Measurements from ENCODE around the gene PPP1R14C. TPM values are rescaled to one million over a fixed set of nuclear protein-coding genes. Genes with fewer than 3 reads are reported as not detected.

Gene PPP1R14C
- total and polyA plus RNA-seq, 2 experiments from 2014 or later: 1.1 to 1.4 TPM

DNA sequence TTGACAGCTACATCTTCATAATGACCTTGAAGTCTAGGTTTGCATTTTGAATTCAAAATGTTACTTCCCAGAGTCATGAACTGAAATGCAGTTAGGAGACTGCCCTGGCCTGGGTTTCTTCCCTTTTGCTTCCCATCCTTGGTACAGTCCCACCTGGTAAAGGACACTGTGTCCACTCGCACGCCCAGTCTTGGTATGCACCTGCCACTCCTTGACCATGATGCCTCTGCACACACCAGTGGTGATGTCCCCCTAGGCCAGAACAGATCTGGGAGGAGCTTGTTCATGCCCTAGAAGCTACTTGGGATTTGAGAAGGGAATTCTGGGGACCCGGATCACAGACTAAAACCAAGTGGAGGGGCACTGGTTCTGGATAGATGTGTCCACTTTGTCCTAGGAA is 3.6 kb downstream of the PPP1R14C start (continued):
- TF ChIP-seq, protein P1, sequence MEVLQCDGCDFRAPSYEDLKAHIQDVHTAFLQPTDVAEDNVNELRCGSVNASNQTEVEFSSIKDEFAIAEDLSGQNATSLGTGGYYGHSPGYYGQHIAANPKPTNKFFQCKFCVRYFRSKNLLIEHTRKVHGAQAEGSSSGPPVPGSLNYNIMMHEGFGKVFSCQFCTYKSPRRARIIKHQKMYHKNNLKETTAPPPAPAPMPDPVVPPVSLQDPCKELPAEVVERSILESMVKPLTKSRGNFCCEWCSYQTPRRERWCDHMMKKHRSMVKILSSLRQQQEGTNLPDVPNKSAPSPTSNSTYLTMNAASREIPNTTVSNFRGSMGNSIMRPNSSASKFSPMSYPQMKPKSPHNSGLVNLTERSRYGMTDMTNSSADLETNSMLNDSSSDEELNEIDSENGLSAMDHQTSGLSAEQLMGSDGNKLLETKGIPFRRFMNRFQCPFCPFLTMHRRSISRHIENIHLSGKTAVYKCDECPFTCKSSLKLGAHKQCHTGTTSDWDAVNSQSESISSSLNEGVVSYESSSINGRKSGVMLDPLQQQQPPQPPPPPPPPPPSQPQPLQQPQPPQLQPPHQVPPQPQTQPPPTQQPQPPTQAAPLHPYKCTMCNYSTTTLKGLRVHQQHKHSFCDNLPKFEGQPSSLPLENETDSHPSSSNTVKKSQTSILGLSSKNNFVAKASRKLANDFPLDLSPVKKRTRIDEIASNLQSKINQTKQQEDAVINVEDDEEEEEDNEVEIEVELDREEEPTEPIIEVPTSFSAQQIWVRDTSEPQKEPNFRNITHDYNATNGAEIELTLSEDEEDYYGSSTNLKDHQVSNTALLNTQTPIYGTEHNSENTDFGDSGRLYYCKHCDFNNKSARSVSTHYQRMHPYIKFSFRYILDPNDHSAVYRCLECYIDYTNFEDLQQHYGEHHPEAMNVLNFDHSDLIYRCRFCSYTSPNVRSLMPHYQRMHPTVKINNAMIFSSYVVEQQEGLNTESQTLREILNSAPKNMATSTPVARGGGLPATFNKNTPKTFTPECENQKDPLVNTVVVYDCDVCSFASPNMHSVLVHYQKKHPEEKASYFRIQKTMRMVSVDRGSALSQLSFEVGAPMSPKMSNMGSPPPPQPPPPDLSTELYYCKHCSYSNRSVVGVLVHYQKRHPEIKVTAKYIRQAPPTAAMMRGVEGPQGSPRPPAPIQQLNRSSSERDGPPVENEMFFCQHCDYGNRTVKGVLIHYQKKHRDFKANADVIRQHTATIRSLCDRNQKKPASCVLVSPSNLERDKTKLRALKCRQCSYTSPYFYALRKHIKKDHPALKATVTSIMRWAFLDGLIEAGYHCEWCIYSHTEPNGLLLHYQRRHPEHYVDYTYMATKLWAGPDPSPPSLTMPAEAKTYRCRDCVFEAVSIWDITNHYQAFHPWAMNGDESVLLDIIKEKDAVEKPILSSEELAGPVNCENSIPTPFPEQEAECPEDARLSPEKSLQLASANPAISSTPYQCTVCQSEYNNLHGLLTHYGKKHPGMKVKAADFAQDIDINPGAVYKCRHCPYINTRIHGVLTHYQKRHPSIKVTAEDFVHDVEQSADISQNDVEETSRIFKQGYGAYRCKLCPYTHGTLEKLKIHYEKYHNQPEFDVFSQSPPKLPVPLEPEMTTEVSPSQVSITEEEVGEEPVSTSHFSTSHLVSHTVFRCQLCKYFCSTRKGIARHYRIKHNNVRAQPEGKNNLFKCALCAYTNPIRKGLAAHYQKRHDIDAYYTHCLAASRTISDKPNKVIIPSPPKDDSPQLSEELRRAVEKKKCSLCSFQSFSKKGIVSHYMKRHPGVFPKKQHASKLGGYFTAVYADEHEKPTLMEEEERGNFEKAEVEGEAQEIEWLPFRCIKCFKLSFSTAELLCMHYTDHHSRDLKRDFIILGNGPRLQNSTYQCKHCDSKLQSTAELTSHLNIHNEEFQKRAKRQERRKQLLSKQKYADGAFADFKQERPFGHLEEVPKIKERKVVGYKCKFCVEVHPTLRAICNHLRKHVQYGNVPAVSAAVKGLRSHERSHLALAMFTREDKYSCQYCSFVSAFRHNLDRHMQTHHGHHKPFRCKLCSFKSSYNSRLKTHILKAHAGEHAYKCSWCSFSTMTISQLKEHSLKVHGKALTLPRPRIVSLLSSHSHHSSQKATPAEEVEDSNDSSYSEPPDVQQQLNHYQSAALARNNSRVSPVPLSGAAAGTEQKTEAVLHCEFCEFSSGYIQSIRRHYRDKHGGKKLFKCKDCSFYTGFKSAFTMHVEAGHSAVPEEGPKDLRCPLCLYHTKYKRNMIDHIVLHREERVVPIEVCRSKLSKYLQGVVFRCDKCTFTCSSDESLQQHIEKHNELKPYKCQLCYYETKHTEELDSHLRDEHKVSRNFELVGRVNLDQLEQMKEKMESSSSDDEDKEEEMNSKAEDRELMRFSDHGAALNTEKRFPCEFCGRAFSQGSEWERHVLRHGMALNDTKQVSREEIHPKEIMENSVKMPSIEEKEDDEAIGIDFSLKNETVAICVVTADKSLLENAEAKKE (CRISPR knock-in tag; IDR thresholded peaks at IDR 0.05): no peak
- TF ChIP-seq CREB1 (CRISPR knock-in tag; IDR thresholded peaks at IDR 0.05; ENCODE audit: low read depth): no peak
- TF ChIP-seq, protein P2, sequence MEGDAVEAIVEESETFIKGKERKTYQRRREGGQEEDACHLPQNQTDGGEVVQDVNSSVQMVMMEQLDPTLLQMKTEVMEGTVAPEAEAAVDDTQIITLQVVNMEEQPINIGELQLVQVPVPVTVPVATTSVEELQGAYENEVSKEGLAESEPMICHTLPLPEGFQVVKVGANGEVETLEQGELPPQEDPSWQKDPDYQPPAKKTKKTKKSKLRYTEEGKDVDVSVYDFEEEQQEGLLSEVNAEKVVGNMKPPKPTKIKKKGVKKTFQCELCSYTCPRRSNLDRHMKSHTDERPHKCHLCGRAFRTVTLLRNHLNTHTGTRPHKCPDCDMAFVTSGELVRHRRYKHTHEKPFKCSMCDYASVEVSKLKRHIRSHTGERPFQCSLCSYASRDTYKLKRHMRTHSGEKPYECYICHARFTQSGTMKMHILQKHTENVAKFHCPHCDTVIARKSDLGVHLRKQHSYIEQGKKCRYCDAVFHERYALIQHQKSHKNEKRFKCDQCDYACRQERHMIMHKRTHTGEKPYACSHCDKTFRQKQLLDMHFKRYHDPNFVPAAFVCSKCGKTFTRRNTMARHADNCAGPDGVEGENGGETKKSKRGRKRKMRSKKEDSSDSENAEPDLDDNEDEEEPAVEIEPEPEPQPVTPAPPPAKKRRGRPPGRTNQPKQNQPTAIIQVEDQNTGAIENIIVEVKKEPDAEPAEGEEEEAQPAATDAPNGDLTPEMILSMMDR (conservative IDR thresholded peaks at IDR 0.05; ENCODE audit: low read depth in 2 of 2): no peak
- TF ChIP-seq EZH2phosphoT487 (IDR thresholded peaks at IDR 0.05; ENCODE audit: unreplicated experiment): no peak
- TF ChIP-seq, protein P3, sequence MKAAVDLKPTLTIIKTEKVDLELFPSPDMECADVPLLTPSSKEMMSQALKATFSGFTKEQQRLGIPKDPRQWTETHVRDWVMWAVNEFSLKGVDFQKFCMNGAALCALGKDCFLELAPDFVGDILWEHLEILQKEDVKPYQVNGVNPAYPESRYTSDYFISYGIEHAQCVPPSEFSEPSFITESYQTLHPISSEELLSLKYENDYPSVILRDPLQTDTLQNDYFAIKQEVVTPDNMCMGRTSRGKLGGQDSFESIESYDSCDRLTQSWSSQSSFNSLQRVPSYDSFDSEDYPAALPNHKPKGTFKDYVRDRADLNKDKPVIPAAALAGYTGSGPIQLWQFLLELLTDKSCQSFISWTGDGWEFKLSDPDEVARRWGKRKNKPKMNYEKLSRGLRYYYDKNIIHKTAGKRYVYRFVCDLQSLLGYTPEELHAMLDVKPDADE (IDR thresholded peaks at IDR 0.05): no peak
- TF ChIP-seq, protein P4, sequence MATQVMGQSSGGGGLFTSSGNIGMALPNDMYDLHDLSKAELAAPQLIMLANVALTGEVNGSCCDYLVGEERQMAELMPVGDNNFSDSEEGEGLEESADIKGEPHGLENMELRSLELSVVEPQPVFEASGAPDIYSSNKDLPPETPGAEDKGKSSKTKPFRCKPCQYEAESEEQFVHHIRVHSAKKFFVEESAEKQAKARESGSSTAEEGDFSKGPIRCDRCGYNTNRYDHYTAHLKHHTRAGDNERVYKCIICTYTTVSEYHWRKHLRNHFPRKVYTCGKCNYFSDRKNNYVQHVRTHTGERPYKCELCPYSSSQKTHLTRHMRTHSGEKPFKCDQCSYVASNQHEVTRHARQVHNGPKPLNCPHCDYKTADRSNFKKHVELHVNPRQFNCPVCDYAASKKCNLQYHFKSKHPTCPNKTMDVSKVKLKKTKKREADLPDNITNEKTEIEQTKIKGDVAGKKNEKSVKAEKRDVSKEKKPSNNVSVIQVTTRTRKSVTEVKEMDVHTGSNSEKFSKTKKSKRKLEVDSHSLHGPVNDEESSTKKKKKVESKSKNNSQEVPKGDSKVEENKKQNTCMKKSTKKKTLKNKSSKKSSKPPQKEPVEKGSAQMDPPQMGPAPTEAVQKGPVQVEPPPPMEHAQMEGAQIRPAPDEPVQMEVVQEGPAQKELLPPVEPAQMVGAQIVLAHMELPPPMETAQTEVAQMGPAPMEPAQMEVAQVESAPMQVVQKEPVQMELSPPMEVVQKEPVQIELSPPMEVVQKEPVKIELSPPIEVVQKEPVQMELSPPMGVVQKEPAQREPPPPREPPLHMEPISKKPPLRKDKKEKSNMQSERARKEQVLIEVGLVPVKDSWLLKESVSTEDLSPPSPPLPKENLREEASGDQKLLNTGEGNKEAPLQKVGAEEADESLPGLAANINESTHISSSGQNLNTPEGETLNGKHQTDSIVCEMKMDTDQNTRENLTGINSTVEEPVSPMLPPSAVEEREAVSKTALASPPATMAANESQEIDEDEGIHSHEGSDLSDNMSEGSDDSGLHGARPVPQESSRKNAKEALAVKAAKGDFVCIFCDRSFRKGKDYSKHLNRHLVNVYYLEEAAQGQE (IDR thresholded peaks at IDR 0.05; ENCODE audit: unreplicated experiment): no peak
- no peak for TF ChIP-seq ZNF331 (CRISPR knock-in tag; IDR thresholded peaks at IDR 0.05; ENCODE audit: low read depth)
